GDM1 (cell line): ENCODE data around the gene SH3GLB2.
"Not testable (repeated sequence)": the region's sequence is repeated elsewhere in the genome, so short reads cannot be mapped to it uniquely, and the experiment has no call there.

Experiments used
- DNase-seq: peaks from one replicate; lab custom pipeline; 2025; lab: John Stamatoyannopoulos, UW

SH3GLB2 gene

GRCh38 chr9:128998462-128998861 is 29.7 kb downstream of the SH3GLB2 start:
- no peak for DNase-seq

GRCh38 chr9:128995791-128996190 is 32.3 kb downstream of the SH3GLB2 start:
- no peak for DNase-seq

GRCh38 chr9:128992995-128993394 is 35.1 kb downstream of the SH3GLB2 start:
- no peak for DNase-seq

GRCh38 chr9:128987805-128988204 is 40.3 kb downstream of the SH3GLB2 start:
- DNase-seq, result no peak

- no peak for DNase-seq
These were observed 41.5 kb downstream of the SH3GLB2 start for GRCh38 chr9:128986671-128987070.

- DNase-seq, result no peak
These were observed 44.6 kb downstream of the SH3GLB2 start for GRCh38 chr9:128983536-128983935.

GRCh38 chr9:128979111-128979510 is 49.0 kb downstream of the SH3GLB2 start:
- no peak for DNase-seq

- DNase-seq, result no peak
These were observed 55.2 kb downstream of the SH3GLB2 start for GRCh38 chr9:128972956-128973355.

- no peak for DNase-seq
These were observed 58.6 kb downstream of the SH3GLB2 start for GRCh38 chr9:128969491-128969890.

- DNase-seq, result not testable (repeated sequence)
These were observed 66.7 kb downstream of the SH3GLB2 start for GRCh38 chr9:128961403-128961802.
